ENCODE data around the gene DNAJC1.

DNA sequence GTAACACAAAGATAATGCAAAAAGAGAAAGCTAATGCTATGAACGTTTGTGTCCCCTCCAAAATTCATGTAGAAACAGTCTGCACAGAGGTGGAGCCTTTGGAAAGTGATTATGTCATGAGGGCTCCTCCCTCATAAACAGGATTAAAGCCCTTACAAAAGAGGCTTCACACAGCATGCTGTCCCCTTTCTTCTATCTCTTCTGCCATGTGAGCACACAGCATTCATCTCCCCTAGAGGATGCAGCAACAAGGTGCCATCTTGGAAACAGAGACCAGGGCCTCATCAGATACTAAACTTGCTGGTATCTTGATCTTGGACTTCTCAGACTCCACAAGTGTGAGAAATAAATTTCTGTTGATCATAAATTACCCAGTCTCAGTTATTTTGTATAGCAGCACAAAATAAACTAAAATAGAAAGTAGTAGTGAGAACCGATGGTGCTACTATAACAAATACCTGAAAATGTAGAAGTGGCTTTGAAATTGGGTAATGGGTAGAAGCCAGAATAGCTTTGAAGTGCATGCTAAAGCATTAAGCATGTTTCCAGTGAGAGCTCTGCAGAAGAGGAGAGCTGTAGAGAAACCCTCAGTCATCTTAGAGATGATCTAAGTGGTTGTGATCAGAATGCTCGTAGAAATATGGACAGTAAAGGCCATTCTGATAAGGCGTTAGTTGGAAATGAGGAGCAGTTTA lies 108.7 kb downstream of the DNAJC1 start:
- TF ChIP-seq, protein P1, sequence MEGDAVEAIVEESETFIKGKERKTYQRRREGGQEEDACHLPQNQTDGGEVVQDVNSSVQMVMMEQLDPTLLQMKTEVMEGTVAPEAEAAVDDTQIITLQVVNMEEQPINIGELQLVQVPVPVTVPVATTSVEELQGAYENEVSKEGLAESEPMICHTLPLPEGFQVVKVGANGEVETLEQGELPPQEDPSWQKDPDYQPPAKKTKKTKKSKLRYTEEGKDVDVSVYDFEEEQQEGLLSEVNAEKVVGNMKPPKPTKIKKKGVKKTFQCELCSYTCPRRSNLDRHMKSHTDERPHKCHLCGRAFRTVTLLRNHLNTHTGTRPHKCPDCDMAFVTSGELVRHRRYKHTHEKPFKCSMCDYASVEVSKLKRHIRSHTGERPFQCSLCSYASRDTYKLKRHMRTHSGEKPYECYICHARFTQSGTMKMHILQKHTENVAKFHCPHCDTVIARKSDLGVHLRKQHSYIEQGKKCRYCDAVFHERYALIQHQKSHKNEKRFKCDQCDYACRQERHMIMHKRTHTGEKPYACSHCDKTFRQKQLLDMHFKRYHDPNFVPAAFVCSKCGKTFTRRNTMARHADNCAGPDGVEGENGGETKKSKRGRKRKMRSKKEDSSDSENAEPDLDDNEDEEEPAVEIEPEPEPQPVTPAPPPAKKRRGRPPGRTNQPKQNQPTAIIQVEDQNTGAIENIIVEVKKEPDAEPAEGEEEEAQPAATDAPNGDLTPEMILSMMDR (optimal IDR thresholded peaks at IDR 0.05 in 1 of 3, IDR thresholded peaks at IDR 0.05 in 1 of 3, conservative IDR thresholded peaks at IDR 0.05 in 1 of 3; ENCODE audit: extremely low read depth in 1 of 3, insufficient read depth in 2 of 3, low read length in 3 of 3) = no peak
- TF ChIP-seq EZH2 (IDR thresholded peaks at IDR 0.05; ENCODE audit: low read length) = no peak
